ENCODE results near the gene E4F1.
"Not testable (repeated sequence)": the region's sequence is repeated elsewhere in the genome, so short reads cannot be mapped to it uniquely, and the experiment has no call there.

E4F1 gene

GRCh38 chr16:2190002-2190658 is 33.3 kb upstream of the E4F1 start:
- no peak for DNase-seq (ENCODE audit: low spot score)

- DNase-seq (ENCODE audit: low spot score) = no peak
These were observed 32.5 kb upstream of the E4F1 start for GRCh38 chr16:2190659-2191445.

GRCh38 chr16:2191446-2191706 is 32.0 kb upstream of the E4F1 start:
- no peak for DNase-seq (ENCODE audit: low spot score)

- no peak for DNase-seq (ENCODE audit: low spot score)
These were observed 29.1 kb upstream of the E4F1 start for GRCh38 chr16:2194166-2194834.

GRCh38 chr16:2194852-2195321 is 28.5 kb upstream of the E4F1 start:
- peak; percentile 90 for DNase-seq (ENCODE audit: low spot score)

- no peak for DNase-seq (ENCODE audit: low spot score)
These were observed 27.8 kb upstream of the E4F1 start for GRCh38 chr16:2195322-2196161.

- no peak for DNase-seq (ENCODE audit: low spot score)
These were observed 27.0 kb upstream of the E4F1 start, which contains the start of gene CASKIN1 for GRCh38 chr16:2196162-2196980. CASKIN1 (minus strand) TSS chr16:2196605; CDS start chr16:2196432, 173 bp downstream.

- no peak for DNase-seq (ENCODE audit: low spot score)
These were observed 26.3 kb upstream of the E4F1 start for GRCh38 chr16:2196981-2197511.

GRCh38 chr16:2197765-2198164 is 25.6 kb upstream of the E4F1 start:
- DNase-seq (ENCODE audit: low spot score) = no peak

- DNase-seq (ENCODE audit: low spot score) = no peak
These were observed 25.1 kb upstream of the E4F1 start for GRCh38 chr16:2198283-2198682.

GRCh38 chr16:2199095-2199494 is 24.3 kb upstream of the E4F1 start:
- no peak for DNase-seq (ENCODE audit: low spot score)

- no peak for DNase-seq (ENCODE audit: low spot score)
These were observed 23.7 kb upstream of the E4F1 start for GRCh38 chr16:2199621-2200139.

- DNase-seq (ENCODE audit: low spot score) = no peak
These were observed 23.1 kb upstream of the E4F1 start for GRCh38 chr16:2200313-2200712.

- DNase-seq (ENCODE audit: low spot score) = not testable (repeated sequence)
These were observed 20.2 kb upstream of the E4F1 start for GRCh38 chr16:2203119-2203688.

- no peak for DNase-seq (ENCODE audit: low spot score)
These were observed 18.8 kb upstream of the E4F1 start for GRCh38 chr16:2204416-2205103.

GRCh38 chr16:2205104-2205966 is 18.1 kb upstream of the E4F1 start, which contains the start of gene MLST8:
MLST8 (plus strand) TSS chr16:2205454; CDS start chr16:2206086, 632 bp downstream.
- DNase-seq (ENCODE audit: low spot score) = peak; percentile 98

GRCh38 chr16:2205967-2206313 is 17.5 kb upstream of the E4F1 start:
- DNase-seq (ENCODE audit: low spot score) = no peak

GRCh38 chr16:2206420-2206779 is 17.0 kb upstream of the E4F1 start:
- no peak for DNase-seq (ENCODE audit: low spot score)

Measured in HuH-7.5 (cell line).